ENCODE data around the gene PVR.

- TF ChIP-seq, protein P1, sequence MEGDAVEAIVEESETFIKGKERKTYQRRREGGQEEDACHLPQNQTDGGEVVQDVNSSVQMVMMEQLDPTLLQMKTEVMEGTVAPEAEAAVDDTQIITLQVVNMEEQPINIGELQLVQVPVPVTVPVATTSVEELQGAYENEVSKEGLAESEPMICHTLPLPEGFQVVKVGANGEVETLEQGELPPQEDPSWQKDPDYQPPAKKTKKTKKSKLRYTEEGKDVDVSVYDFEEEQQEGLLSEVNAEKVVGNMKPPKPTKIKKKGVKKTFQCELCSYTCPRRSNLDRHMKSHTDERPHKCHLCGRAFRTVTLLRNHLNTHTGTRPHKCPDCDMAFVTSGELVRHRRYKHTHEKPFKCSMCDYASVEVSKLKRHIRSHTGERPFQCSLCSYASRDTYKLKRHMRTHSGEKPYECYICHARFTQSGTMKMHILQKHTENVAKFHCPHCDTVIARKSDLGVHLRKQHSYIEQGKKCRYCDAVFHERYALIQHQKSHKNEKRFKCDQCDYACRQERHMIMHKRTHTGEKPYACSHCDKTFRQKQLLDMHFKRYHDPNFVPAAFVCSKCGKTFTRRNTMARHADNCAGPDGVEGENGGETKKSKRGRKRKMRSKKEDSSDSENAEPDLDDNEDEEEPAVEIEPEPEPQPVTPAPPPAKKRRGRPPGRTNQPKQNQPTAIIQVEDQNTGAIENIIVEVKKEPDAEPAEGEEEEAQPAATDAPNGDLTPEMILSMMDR (IDR thresholded peaks at IDR 0.05; ENCODE audit: low read depth, low read length, poor library complexity, severe bottlenecking), result no peak
- TF ChIP-seq EZH2phosphoT487 (IDR thresholded peaks at IDR 0.05; ENCODE audit: borderline replicate concordance, low read length), result no peak
These were observed 16.4 kb downstream of the PVR start for GRCh38 chr19:44660081-44660480.

Measured in DOHH2 (cell line).